ENCODE results near the gene KLHL26.
A peak's percentile ranks its signal among the peaks of the same experiment; 100 is the strongest.
"Not testable (repeated sequence)": the region's sequence is repeated elsewhere in the genome, so short reads cannot be mapped to it uniquely, and the experiment has no call there.

KLHL26 gene

GRCh38 chr19:18636969-18637629, at the start of gene KLHL26:
KLHL26 (plus strand) TSS chr19:18637028; CDS start chr19:18637055, 27 bp downstream.
- DNase-seq, result no peak

GRCh38 chr19:18587561-18587960, 49.3 kb upstream of the KLHL26 start:
- DNase-seq, result no peak

- DNase-seq, result no peak
Observed at GRCh38 chr19:18587962-18588610, 48.7 kb upstream of the KLHL26 start.

- peak; percentile 86 for DNase-seq
Observed at GRCh38 chr19:18588611-18589379, 48.0 kb upstream of the KLHL26 start, which contains the start of gene REX1BD. REX1BD (plus strand) TSS chr19:18588798; CDS start chr19:18588802, 4 bp downstream.

GRCh38 chr19:18589380-18590272, 47.2 kb upstream of the KLHL26 start:
- DNase-seq, result peak; percentile 84

- DNase-seq, result peak; percentile 82
Observed at GRCh38 chr19:18590273-18591272, 46.3 kb upstream of the KLHL26 start.

GRCh38 chr19:18591735-18592385, 45.0 kb upstream of the KLHL26 start:
- no peak for DNase-seq

GRCh38 chr19:18592732-18593131, 44.1 kb upstream of the KLHL26 start:
- DNase-seq, result not testable (repeated sequence)

- no peak for DNase-seq
Observed at GRCh38 chr19:18593367-18594095, 43.3 kb upstream of the KLHL26 start.

GRCh38 chr19:18594096-18594823, 42.6 kb upstream of the KLHL26 start:
- peak; percentile 75 for DNase-seq

GRCh38 chr19:18594824-18595373, 41.9 kb upstream of the KLHL26 start:
- DNase-seq, result no peak

- DNase-seq, result no peak
Observed at GRCh38 chr19:18595475-18595874, 41.4 kb upstream of the KLHL26 start.

- no peak for DNase-seq
Observed at GRCh38 chr19:18596752-18597157, 40.1 kb upstream of the KLHL26 start.

- DNase-seq, result no peak
Observed at GRCh38 chr19:18597809-18598660, 38.8 kb upstream of the KLHL26 start.

GRCh38 chr19:18599485-18599884, 37.3 kb upstream of the KLHL26 start:
- DNase-seq, result no peak

- not testable (repeated sequence) for DNase-seq
Observed at GRCh38 chr19:18600692-18601397, 36.0 kb upstream of the KLHL26 start.

- DNase-seq, result no peak
Observed at GRCh38 chr19:18601875-18602274, 35.0 kb upstream of the KLHL26 start.
